ENCODE measurements around the gene CLMN. TPM values are rescaled to one million over a fixed set of nuclear protein-coding genes. Genes with fewer than 3 reads are reported as not detected.
A peak's percentile ranks its signal among the peaks of the same experiment; 100 is the strongest.
"Not testable (repeated sequence)": the region's sequence is repeated elsewhere in the genome, so short reads cannot be mapped to it uniquely, and the experiment has no call there.

The CLMN gene
- total RNA-seq, 2 donors from 2014 or later, result 125 to 135 TPM

DNA sequence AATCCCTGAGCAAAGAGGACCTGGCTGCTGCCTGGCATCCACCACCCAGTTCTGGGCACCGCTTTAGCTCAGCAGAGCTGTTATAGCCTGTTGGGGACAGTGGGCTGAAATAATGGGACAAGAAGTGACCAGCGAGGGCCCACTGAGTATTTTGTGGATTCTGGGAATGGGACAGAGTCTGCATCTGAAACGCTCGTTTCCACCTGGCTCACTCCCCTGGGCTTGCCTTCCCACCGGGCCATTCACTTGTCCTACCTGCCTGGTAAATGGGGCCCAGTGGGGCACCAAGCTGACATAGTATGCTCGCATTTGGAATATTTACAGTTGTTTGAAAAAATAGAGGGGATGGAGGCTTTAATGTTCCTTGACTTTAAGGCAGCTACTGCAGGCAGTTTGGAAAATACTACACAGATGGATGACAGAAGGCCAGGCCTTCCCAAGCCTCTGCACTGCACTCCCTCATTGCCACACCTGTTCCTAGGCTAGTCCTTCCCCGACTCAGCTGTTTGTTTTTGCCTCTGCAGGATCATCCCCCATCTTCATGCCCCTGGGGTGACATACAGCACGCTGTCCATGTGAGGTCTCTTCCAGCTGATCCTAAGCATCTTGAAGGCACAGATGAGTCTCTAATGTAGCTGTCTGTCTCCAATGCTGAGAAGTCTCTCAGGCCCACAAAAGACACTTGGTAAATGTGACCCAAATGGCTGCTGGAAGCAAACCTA is 101.1 kb downstream of the CLMN start:
- no peak for ATAC-seq

DNA sequence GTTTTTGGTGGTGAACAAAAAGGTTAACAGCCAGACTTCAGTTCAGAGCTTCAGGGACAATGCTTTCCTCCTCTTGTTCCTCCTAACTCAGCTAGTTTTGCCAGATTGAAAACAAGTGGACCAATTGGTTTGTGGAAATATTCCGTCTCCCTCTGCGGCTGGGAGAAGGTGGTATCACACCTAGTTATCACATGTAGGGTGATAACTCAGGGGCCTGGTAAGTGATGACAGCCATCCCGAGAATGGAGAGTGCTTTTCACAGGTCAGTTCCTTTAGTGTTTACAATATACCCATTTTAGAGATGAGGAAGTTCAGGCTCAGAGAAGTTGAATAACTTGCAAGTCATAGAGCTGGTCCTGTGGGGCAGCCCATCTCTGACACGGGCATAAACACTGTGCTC is 101.7 kb downstream of the CLMN start:
- intact Hi-C loops (cut with DNase I, micrococcal nuclease), result no loop called here
- DNase-seq (no peak), ATAC-seq (no peak)

More for the DNA sequence above, 101.1 kb downstream of the CLMN start:
- no peak for DNase-seq
- intact Hi-C loops (cut with DNase I, micrococcal nuclease), result no loop called here

GRCh38 chr14:95217391-95217900 is 102.3 kb downstream of the CLMN start:
- intact Hi-C loops (cut with DNase I, micrococcal nuclease), result no loop called here
- no peak for DNase-seq
- ATAC-seq, result no peak

- no peak for ATAC-seq
- no peak for DNase-seq
- intact Hi-C loops (cut with DNase I, micrococcal nuclease), result no loop called here
Measured at GRCh38 chr14:95216008-95216407, 103.7 kb downstream of the CLMN start.

- ATAC-seq, result no peak
- intact Hi-C loops (cut with DNase I, micrococcal nuclease), result no loop called here
- no peak for DNase-seq
Measured at GRCh38 chr14:95215094-95215725, 104.5 kb downstream of the CLMN start.

DNA sequence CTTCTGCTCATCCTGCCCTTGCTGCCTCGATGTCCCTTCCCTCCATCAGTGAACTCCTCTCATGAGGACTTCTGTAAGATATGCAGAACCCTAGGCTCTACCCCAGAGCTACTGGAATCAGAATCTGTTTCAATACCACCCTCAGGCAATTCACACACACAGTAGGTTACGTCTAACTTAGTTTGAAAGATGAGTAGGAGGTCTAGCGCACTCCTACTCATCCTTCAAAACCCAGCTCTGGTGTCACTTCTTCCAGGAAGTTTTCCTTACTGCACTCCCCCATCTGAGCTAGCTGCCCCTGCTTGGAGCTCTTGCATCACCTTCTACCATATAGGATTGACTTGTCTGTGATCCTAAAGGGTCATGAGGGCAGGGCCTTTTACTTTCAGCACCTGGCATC is 105.9 kb downstream of the CLMN start:
- intact Hi-C loops (cut with DNase I, micrococcal nuclease), result no loop called here
- no peak for ATAC-seq

DNA sequence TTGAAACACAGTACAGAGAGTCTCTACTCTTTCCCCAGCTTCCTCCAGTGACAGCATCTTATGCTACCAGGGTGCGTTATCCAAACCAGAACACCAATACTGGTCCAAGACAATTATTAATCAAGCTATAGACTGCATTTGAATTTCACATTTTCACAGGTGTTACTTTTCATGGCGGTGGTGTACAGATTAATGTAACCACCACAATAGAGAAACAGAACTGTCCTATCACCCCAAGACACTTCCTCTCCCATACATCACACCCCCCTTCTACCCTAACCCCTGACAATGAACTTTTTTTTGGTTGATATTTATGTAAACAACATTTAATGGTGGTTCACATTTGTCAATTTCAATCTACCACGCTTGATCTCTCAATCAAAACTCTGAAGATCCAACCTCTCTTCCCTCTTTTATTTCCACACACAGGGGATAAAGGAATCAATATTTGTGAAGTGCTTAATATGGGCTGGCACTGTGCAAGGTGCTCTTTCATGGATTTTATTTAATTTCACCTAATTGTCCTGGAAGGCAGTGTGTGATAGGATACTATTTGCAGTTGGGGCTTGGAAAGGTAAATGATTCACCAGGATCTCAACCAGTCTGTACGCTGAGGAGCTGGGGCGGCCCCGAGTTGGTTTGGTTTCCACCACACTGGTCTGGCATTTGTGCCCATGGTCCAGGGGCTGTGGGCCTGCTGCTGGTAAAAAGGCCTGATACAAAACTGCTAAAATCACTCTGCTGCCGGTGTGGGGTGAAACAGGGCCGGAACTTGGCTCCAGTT is 107.8 kb downstream of the CLMN start:
- ATAC-seq, result peak; percentile 92
- intact Hi-C loops (cut with DNase I, micrococcal nuclease), result no loop called here
- peak in 1 of 2 donors; percentile 62 for DNase-seq

More for the DNA sequence above, 105.9 kb downstream of the CLMN start:
- DNase-seq, result no peak

DNA sequence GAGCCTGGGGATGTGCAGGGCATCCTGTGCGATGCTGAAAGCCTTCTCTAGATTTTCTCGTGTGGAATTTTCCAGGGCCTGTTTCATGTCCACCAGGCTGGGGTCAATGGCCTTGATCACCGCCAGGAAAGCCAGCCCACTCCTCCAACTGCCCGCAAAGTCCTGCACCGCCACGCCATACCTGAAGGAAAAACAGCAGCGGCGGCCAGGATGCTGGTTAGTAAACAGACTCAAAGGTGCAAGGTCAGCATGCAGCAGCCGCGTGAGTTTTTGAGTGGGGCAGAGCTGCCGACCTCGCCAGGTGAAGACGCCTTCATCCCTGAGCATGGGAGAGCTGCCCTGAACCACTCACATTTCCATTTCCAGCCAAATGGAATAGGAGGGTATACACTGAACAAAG is 109.0 kb downstream of the CLMN start:
- ATAC-seq, result no peak
- intact Hi-C loops (cut with DNase I, micrococcal nuclease), result no loop called here
- DNase-seq, result no peak

GRCh38 chr14:95208598-95208997 is 111.1 kb downstream of the CLMN start:
- no peak for ATAC-seq
- intact Hi-C loops (cut with DNase I, micrococcal nuclease), result no loop called here
- no peak for DNase-seq

DNA sequence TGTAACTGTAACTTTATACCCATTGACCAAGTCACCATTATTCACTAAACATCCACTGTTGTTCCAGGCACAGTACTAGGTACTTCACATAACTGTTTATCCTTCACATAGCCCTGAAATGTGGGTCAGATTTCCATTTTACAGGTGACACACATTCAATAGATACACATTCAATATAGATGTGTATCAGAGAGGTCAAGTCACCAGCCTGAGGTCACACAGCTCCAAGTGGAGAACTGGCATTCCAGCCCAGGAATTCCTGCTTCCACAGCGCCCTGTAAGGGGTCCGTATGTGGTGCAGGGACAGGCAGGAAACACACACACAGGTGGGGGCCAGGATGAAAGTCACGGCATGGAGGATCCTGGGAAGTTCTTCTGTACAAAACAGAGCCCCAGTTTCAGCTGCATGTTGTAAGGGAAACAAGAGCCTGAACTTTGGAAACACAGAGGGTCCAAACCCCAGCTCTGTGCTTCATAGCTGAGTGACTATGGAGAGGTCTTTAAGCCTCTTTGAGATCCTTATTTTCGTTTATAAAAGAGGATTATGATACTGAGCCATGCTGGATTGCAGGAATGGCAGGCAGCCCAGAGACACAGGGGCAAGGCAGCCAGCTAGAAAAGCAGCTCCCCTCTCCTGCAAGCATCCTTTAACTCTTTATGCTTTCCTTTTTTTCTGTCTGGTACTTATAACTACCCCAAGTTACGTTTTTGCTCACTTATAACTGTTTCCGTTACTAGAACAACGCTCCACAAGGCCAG is 112.1 kb downstream of the CLMN start:
- ATAC-seq (no peak), DNase-seq (no peak)
- intact Hi-C loops (cut with DNase I, micrococcal nuclease), result no loop called here

DNA sequence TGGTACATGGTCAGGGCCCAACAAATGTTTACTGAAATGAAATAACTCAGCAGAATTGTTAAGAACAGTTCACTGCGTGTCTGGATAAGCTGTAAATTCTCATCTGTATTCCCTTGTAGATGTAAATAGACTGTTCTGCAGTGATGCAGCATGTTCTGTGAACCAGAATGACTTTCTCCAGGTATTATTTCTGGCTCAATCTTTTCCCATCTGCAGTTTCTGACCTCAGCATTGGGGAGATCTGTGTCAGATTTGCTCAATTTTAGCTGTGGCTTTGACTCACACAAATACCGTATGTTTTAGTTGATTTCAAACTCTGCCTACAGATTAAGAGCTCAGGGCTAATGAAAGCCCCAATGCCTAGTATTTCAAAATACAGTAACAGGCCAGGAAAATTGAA is 113.2 kb downstream of the CLMN start:
- intact Hi-C loops (cut with DNase I, micrococcal nuclease), result no loop called here
- ATAC-seq (no peak), DNase-seq (no peak)

DNA sequence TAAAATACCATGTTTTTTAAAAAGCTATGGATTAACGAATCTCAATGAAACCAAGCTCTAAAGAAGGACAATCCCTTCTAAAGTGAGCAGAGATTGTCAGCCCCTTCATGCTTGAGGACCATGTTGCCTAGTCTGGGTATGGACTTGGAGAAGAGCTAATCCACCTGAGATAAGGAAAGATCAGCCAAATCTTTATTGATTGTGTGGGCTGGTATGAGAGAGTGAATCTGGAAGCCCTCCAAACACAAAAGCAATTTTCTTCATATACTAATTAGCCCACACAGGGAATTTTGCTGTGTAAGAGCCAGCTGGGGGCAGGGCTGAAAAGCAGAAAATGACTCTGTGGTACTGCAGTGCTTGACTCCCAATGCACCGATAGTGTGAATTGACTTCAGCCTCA is 115.0 kb downstream of the CLMN start:
- ATAC-seq (no peak), DNase-seq (no peak)
- intact Hi-C loops (cut with DNase I, micrococcal nuclease), result no loop called here

DNA sequence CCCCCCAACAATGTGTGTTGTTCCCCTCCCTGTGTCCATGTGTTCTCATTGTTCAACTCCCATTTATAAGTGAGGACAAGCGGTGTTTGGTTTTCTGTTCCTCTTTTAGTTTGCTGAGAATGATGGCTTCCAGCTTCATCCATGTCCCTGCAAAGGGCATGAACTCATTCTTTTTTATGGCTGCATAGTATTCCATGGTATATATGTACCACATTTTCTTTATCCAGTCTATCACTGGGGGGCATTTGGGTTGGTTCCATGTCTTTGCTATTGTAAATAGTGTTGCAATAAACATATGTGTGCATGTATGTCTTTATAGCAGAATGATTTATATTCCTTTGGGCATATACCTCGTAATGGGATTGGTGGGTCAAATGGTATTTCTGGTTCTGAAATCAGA is 118.0 kb downstream of the CLMN start:
- DNase-seq; ATAC-seq; intact Hi-C loops (cut with DNase I, micrococcal nuclease): not testable (repeated sequence)

GRCh38 chr14:95200404-95200803 is 119.3 kb downstream of the CLMN start:
- DNase-seq (no peak), ATAC-seq (no peak)
- intact Hi-C loops (cut with DNase I, micrococcal nuclease), result no loop called here

- intact Hi-C loops (cut with DNase I, micrococcal nuclease), result no loop called here
- ATAC-seq (no peak), DNase-seq (no peak)
Measured at GRCh38 chr14:95199298-95199983, 120.3 kb downstream of the CLMN start.

DNA sequence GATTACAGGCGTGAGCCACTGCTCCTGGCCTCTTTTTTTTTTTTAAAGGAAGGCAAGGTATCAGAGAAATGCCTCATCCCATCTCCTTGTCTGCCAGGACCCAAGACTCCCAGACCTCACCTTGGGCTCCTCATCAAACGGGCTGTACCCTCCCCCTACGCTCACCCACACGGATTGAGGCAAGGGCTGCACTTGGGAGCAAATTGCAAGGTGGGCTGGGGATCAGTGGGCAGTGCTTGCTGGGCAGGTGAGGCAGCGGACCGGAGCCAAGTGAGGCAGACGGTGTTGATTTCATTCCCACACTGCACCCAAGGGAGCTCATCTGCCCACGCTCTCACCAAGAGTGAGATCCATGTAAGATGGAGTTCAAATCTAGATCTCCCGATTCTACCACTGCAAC is 121.4 kb downstream of the CLMN start:
- ATAC-seq (no peak), DNase-seq (no peak)
- intact Hi-C loops (cut with DNase I, micrococcal nuclease), result no loop called here

DNA sequence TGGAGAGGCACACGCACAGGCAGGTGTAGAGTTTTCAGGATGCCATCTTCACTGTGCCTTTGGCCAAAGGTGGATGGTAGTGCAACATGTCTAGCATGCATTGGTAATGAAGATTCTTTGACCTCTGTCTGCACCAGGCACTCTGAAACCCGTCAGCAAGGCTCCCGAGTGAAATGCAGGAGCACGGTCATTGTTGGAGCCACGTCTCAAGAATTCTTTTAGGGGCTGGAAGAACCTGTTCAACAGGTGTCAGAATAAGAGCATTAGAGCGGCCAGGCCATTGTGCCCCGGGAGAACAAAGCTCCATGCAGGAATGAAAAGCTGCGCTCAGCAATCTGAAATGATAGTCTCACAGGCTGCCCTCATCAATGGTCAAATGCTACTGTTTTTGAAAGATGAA is 122.2 kb downstream of the CLMN start:
- intact Hi-C loops (cut with DNase I, micrococcal nuclease), result no loop called here
- peak; percentile 59 for ATAC-seq
- no peak for DNase-seq

- intact Hi-C loops (cut with DNase I, micrococcal nuclease), result no loop called here
- no peak for ATAC-seq
- no peak for DNase-seq
Measured at GRCh38 chr14:95196826-95197545, 122.7 kb downstream of the CLMN start.
